ENCODE results near the gene ZNF598. TPM values are rescaled to one million over a fixed set of nuclear protein-coding genes. Genes with fewer than 3 reads are reported as not detected.

The ZNF598 gene
- total and polyA plus RNA-seq, 2 of the 13 experiments (the other 11 are each of a cell fraction or from before 2014, with no cell fraction given): 13.5 to 14.2 TPM

DNA sequence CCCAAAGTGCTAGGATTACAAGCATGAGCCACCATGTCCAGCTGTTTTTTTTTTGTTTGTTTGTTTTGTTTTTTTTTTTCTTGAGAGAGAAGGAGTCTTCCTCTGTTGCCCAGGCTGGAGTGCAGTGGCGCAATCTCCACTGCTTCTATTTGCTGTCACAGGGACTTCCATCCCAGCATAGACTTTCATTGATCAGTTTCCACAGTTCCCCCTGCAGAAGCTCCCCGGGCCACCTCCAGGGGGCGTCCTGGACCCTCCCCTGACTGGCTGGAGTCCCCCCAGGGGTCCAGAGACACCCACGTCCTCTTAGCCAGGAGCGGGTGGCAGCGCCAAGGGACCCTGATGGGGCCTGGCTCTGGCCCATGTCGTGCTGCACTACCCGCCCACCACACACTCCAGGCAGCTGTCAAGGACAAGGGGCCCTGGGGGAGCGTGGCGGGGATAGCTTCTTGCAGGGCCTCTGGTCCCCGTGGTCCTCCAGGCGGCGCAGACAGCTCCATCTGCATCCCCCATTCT, 6.8 kb upstream of the ZNF598 start (continued):
- TF ChIP-seq, protein P1, sequence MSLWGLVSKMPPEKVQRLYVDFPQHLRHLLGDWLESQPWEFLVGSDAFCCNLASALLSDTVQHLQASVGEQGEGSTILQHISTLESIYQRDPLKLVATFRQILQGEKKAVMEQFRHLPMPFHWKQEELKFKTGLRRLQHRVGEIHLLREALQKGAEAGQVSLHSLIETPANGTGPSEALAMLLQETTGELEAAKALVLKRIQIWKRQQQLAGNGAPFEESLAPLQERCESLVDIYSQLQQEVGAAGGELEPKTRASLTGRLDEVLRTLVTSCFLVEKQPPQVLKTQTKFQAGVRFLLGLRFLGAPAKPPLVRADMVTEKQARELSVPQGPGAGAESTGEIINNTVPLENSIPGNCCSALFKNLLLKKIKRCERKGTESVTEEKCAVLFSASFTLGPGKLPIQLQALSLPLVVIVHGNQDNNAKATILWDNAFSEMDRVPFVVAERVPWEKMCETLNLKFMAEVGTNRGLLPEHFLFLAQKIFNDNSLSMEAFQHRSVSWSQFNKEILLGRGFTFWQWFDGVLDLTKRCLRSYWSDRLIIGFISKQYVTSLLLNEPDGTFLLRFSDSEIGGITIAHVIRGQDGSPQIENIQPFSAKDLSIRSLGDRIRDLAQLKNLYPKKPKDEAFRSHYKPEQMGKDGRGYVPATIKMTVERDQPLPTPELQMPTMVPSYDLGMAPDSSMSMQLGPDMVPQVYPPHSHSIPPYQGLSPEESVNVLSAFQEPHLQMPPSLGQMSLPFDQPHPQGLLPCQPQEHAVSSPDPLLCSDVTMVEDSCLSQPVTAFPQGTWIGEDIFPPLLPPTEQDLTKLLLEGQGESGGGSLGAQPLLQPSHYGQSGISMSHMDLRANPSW (CRISPR knock-in tag; IDR thresholded peaks at IDR 0.05; ENCODE audit: borderline replicate concordance): no peak
- no peak; the same call in 1 of the 2 replicates for TF ChIP-seq SIN3A (IDR thresholded peaks at IDR 0.05; ENCODE audit: borderline replicate concordance, low read depth, low read length)
- no peak for TF ChIP-seq ZNF746 (CRISPR knock-in tag; IDR thresholded peaks at IDR 0.05)
- TF ChIP-seq AGO1 (IDR thresholded peaks at IDR 0.05; ENCODE audit: low read depth, low read length, poor library complexity, severe bottlenecking): no peak
- no peak for TF ChIP-seq CREB1 (IDR thresholded peaks at IDR 0.05)
- no peak for TF ChIP-seq CREB1 (CRISPR knock-in tag; IDR thresholded peaks at IDR 0.05)
- no peak for TF ChIP-seq ZBTB42 (CRISPR knock-in tag; IDR thresholded peaks at IDR 0.05)
- TF ChIP-seq HES4 (CRISPR knock-in tag; IDR thresholded peaks at IDR 0.05; ENCODE audit: borderline replicate concordance): no peak
- no peak for TF ChIP-seq ZNF850 (CRISPR knock-in tag; conservative IDR thresholded peaks at IDR 0.05)
- TF ChIP-seq MAZ (IDR thresholded peaks at IDR 0.05; ENCODE audit: borderline replicate concordance, low read depth, low read length): no peak
- no peak for TF ChIP-seq MAZ (CRISPR knock-in tag; IDR thresholded peaks at IDR 0.05; ENCODE audit: low read depth)
- TF ChIP-seq, protein P2, sequence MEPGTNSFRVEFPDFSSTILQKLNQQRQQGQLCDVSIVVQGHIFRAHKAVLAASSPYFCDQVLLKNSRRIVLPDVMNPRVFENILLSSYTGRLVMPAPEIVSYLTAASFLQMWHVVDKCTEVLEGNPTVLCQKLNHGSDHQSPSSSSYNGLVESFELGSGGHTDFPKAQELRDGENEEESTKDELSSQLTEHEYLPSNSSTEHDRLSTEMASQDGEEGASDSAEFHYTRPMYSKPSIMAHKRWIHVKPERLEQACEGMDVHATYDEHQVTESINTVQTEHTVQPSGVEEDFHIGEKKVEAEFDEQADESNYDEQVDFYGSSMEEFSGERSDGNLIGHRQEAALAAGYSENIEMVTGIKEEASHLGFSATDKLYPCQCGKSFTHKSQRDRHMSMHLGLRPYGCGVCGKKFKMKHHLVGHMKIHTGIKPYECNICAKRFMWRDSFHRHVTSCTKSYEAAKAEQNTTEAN (CRISPR knock-in tag; conservative IDR thresholded peaks at IDR 0.05): no peak
- TF ChIP-seq, protein P3, sequence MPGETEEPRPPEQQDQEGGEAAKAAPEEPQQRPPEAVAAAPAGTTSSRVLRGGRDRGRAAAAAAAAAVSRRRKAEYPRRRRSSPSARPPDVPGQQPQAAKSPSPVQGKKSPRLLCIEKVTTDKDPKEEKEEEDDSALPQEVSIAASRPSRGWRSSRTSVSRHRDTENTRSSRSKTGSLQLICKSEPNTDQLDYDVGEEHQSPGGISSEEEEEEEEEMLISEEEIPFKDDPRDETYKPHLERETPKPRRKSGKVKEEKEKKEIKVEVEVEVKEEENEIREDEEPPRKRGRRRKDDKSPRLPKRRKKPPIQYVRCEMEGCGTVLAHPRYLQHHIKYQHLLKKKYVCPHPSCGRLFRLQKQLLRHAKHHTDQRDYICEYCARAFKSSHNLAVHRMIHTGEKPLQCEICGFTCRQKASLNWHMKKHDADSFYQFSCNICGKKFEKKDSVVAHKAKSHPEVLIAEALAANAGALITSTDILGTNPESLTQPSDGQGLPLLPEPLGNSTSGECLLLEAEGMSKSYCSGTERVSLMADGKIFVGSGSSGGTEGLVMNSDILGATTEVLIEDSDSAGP (CRISPR knock-in tag; IDR thresholded peaks at IDR 0.05; ENCODE audit: borderline replicate concordance): no peak
- no peak for TF ChIP-seq SMC3 (IDR thresholded peaks at IDR 0.05; ENCODE audit: low read length)
- no peak for TF ChIP-seq ZNF598 (CRISPR knock-in tag; IDR thresholded peaks at IDR 0.05; ENCODE audit: borderline replicate concordance)
- TF ChIP-seq NCOA1 (CRISPR knock-in tag; IDR thresholded peaks at IDR 0.05): no peak
- no peak for TF ChIP-seq ZNF234 (CRISPR knock-in tag; conservative IDR thresholded peaks at IDR 0.05)
- TF ChIP-seq NR2F2 (IDR thresholded peaks at IDR 0.05; ENCODE audit: borderline replicate concordance, low read depth): no peak
- TF ChIP-seq PAWR (CRISPR knock-in tag; IDR thresholded peaks at IDR 0.05; ENCODE audit: borderline replicate concordance): no peak
- TF ChIP-seq ZNF367 (CRISPR knock-in tag; IDR thresholded peaks at IDR 0.05; ENCODE audit: borderline replicate concordance): no peak
- TF ChIP-seq ZNF879 (CRISPR knock-in tag; IDR thresholded peaks at IDR 0.05): no peak
- TF ChIP-seq ZSCAN29 (CRISPR knock-in tag; conservative IDR thresholded peaks at IDR 0.05): no peak
- TF ChIP-seq, protein P4, sequence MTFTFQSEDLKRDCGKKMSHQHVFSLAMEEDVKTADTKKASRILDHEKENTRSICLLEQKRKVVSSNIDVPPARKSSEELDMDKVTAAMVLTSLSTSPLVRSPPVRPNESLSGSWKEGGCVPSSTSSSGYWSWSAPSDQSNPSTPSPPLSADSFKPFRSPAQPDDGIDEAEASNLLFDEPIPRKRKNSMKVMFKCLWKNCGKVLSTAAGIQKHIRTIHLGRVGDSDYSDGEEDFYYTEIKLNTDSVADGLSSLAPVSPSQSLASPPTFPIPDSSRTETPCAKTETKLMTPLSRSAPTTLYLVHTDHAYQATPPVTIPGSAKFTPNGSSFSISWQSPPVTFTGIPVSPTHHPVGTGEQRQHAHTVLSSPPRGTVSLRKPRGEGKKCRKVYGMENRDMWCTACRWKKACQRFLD (CRISPR knock-in tag; IDR thresholded peaks at IDR 0.05; ENCODE audit: borderline replicate concordance): no peak
- TF ChIP-seq SETDB1 (CRISPR knock-in tag; IDR thresholded peaks at IDR 0.05; ENCODE audit: borderline replicate concordance): no peak
- TF ChIP-seq NFE2 (CRISPR knock-in tag; IDR thresholded peaks at IDR 0.05): no peak

All from HepG2 (cell line).